HepG2 (cell line): ENCODE measurements around the gene CCS. TPM values are rescaled to one million over a fixed set of nuclear protein-coding genes. Genes with fewer than 3 reads are reported as not detected.
A peak's percentile ranks its signal among the peaks of the same experiment; 100 is the strongest.

ENCODE experiments used
- BRCA1 ChIP-seq: sonication (generic); formaldehyde crosslinking; IDR thresholded peaks from 2 replicates; pipeline ENCODE4 v1.4.0; 2020; ENCODE audit warnings: missing genetic modification reagents
- MEIS1 ChIP-seq: sonication (generic); formaldehyde crosslinking; IDR thresholded peaks from 2 replicates; pipeline ENCODE4 v1.9.0; 2021; ENCODE audit warnings: mild to moderate bottlenecking, missing genetic modification reagents, moderate library complexity, borderline replicate concordance
- ZNF160 ChIP-seq: sonication (generic); formaldehyde crosslinking; IDR thresholded peaks from 2 replicates; pipeline ENCODE4 v1.8.0; 2022; ENCODE audit warnings: mild to moderate bottlenecking, inconsistent platforms, missing genetic modification reagents
- ZNF552 ChIP-seq: sonication (generic); formaldehyde crosslinking; IDR thresholded peaks from 2 replicates; pipeline ENCODE4 v1.9.0; 2022; ENCODE audit warnings: missing genetic modification reagents, mild to moderate bottlenecking, borderline replicate concordance
- ZNF709 ChIP-seq: sonication (generic); formaldehyde crosslinking; IDR thresholded peaks from 2 replicates; pipeline ENCODE4 v1.5.0; 2020; ENCODE audit warnings: mild to moderate bottlenecking, missing genetic modification reagents
- polyA plus RNA-seq, 8 experiments: library from polyadenylated mRNA; depleted of rRNA in 3 of 8; stranded (reverse) in 7 of 8; unstranded in 1 of 8; fragments of >200 nt; fragmentation: Illumina TruSeq in 4 of 8; extraction: Trizol in 4 of 8; gene quantifications; 2 replicates each; pipeline versions ENCODE4 v1.2.1 to v1.2.3, GENCODE V29; 2011 to 2016; ENCODE audit warnings: low read depth in 4 of 8, missing spikeins in 1 of 8, mixed read lengths in 1 of 8; ENCODE audit not compliant: insufficient read depth in 1 of 8
- total RNA-seq, 5 experiments: library from RNA; depleted of rRNA; stranded (reverse); fragments of >200 nt; fragmentation: Illumina TruSeq; extraction: Trizol; gene quantifications; 2 replicates each; pipeline ENCODE4 v1.2.3, GENCODE V29; 2016; ENCODE audit warnings: low read depth in 1 of 5
- TF ChIP-seq, protein P1 (sequence below): sonication (generic); formaldehyde crosslinking; IDR thresholded peaks from 2 replicates; pipeline ENCODE4 v1.4.0; 2020; ENCODE audit warnings: missing genetic modification reagents, low read depth, mild to moderate bottlenecking, borderline replicate concordance
- TF ChIP-seq, protein P2 (sequence below): sonication (generic); formaldehyde crosslinking; IDR thresholded peaks from 2 replicates; pipeline ENCODE4 v1.5.1; 2020; ENCODE audit warnings: mild to moderate bottlenecking, missing genetic modification reagents, moderate library complexity
- TF ChIP-seq, protein P3 (sequence below): sonication (generic); formaldehyde crosslinking; IDR thresholded peaks from 2 replicates; pipeline ENCODE4 v1.9.0; 2021; ENCODE audit warnings: missing genetic modification reagents, mild to moderate bottlenecking, borderline replicate concordance
- TF ChIP-seq, protein P4 (sequence below): fragments of 450-650 bp; IDR thresholded peaks from 2 replicates; pipeline ENCODE4 v1.6.1; 2017; ENCODE audit warnings: mild to moderate bottlenecking
- TF ChIP-seq, protein P5 (sequence below), 2 experiments: sonication (generic) in 1 of 2; formaldehyde crosslinking in 1 of 2; IDR thresholded peaks; 2 replicates each; pipeline versions ENCODE4 v1.4.0 to v1.6.1; 2018 to 2020; ENCODE audit warnings: missing genetic modification reagents in 2 of 2, borderline replicate concordance in 1 of 2, low read depth in 1 of 2, mild to moderate bottlenecking in 1 of 2, missing biosample characterization in 1 of 2
- TF ChIP-seq, protein P6 (sequence below): sonication (generic); formaldehyde crosslinking; IDR thresholded peaks from 2 replicates; pipeline ENCODE4 v1.4.0; 2020; ENCODE audit warnings: missing genetic modification reagents, borderline replicate concordance
- TF ChIP-seq, protein P7 (sequence below): sonication (generic); formaldehyde crosslinking; IDR thresholded peaks from 2 replicates; pipeline ENCODE4 v1.8.0; 2022; ENCODE audit warnings: missing genetic modification reagents, mild to moderate bottlenecking, borderline replicate concordance

CCS gene
- total and polyA plus RNA-seq, 2 of the 13 experiments (the other 11 are each of a cell fraction or from before 2014, with no cell fraction given): 25.4 to 44.6 TPM

DNA sequence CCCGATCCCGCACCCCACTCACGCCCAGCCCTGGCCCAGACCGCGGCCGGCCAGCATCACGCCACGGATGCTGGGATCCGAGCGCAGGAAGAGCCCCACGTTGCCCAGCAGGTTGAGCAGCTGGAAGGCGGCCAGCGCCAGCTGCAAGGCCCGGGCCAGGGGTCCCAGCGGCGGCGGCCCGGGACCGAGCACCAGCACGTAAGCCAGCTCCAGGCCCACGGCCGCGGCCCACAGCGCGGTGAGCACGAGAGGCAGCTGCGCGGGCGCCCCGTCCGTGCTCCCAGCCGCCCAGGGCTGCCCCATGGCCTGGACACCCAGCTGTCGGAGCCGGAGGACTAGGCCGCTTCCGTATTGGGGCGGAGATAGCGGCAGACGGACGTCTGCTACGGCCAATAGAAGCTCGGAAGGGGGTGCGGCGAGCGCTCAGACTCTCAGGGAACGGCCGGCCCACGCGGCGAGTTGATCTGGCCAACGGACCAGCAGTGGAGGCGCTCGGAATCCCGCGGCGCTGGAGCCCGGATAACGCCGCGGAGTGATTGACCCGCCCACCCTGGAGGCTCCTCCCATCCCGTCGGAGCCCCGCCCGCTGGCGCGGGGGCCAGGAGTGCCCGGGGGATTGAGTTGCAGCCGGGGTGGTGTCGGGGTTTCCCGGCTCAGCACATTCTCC, 47.2 kb upstream of the CCS start, which contains the start of gene ZDHHC24 (continued):
- TF ChIP-seq BRCA1 (CRISPR knock-in tag) (no peak; the same call in 1 of the 2 replicates), ZNF160 (CRISPR knock-in tag) (peak; percentile 62; the same call in 1 of the 2 replicates), ZNF709 (0 out of 2 replicates have a peak, but pooled peaks have one; percentile 11), ZNF552 (CRISPR knock-in tag) (no peak), MEIS1 (CRISPR knock-in tag) (0 out of 2 replicates have a peak, but pooled peaks have one; percentile 28)
- TF ChIP-seq, protein P1, sequence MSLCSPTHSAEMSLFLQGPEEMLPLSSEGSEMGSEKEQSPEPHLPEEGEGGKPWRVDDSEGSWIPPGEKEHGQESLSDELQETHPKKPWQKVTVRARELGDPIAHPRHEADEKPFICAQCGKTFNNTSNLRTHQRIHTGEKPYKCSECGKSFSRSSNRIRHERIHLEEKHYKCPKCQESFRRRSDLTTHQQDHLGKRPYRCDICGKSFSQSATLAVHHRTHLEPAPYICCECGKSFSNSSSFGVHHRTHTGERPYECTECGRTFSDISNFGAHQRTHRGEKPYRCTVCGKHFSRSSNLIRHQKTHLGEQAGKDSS (CRISPR knock-in tag): peak; percentile 55; the same call in 1 of the 2 replicates
- TF ChIP-seq, protein P2, sequence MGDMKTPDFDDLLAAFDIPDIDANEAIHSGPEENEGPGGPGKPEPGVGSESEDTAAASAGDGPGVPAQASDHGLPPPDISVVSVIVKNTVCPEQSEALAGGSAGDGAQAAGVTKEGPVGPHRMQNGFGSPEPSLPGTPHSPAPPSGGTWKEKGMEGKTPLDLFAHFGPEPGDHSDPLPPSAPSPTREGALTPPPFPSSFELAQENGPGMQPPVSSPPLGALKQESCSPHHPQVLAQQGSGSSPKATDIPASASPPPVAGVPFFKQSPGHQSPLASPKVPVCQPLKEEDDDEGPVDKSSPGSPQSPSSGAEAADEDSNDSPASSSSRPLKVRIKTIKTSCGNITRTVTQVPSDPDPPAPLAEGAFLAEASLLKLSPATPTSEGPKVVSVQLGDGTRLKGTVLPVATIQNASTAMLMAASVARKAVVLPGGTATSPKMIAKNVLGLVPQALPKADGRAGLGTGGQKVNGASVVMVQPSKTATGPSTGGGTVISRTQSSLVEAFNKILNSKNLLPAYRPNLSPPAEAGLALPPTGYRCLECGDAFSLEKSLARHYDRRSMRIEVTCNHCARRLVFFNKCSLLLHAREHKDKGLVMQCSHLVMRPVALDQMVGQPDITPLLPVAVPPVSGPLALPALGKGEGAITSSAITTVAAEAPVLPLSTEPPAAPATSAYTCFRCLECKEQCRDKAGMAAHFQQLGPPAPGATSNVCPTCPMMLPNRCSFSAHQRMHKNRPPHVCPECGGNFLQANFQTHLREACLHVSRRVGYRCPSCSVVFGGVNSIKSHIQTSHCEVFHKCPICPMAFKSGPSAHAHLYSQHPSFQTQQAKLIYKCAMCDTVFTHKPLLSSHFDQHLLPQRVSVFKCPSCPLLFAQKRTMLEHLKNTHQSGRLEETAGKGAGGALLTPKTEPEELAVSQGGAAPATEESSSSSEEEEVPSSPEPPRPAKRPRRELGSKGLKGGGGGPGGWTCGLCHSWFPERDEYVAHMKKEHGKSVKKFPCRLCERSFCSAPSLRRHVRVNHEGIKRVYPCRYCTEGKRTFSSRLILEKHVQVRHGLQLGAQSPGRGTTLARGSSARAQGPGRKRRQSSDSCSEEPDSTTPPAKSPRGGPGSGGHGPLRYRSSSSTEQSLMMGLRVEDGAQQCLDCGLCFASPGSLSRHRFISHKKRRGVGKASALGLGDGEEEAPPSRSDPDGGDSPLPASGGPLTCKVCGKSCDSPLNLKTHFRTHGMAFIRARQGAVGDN (CRISPR knock-in tag): peak; percentile 79
- TF ChIP-seq, protein P3, sequence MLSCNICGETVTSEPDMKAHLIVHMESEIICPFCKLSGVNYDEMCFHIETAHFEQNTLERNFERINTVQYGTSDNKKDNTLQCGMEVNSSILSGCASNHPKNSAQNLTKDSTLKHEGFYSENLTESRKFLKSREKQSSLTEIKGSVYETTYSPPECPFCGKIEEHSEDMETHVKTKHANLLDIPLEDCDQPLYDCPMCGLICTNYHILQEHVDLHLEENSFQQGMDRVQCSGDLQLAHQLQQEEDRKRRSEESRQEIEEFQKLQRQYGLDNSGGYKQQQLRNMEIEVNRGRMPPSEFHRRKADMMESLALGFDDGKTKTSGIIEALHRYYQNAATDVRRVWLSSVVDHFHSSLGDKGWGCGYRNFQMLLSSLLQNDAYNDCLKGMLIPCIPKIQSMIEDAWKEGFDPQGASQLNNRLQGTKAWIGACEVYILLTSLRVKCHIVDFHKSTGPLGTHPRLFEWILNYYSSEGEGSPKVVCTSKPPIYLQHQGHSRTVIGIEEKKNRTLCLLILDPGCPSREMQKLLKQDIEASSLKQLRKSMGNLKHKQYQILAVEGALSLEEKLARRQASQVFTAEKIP (CRISPR knock-in tag): no peak
- TF ChIP-seq, protein P4, sequence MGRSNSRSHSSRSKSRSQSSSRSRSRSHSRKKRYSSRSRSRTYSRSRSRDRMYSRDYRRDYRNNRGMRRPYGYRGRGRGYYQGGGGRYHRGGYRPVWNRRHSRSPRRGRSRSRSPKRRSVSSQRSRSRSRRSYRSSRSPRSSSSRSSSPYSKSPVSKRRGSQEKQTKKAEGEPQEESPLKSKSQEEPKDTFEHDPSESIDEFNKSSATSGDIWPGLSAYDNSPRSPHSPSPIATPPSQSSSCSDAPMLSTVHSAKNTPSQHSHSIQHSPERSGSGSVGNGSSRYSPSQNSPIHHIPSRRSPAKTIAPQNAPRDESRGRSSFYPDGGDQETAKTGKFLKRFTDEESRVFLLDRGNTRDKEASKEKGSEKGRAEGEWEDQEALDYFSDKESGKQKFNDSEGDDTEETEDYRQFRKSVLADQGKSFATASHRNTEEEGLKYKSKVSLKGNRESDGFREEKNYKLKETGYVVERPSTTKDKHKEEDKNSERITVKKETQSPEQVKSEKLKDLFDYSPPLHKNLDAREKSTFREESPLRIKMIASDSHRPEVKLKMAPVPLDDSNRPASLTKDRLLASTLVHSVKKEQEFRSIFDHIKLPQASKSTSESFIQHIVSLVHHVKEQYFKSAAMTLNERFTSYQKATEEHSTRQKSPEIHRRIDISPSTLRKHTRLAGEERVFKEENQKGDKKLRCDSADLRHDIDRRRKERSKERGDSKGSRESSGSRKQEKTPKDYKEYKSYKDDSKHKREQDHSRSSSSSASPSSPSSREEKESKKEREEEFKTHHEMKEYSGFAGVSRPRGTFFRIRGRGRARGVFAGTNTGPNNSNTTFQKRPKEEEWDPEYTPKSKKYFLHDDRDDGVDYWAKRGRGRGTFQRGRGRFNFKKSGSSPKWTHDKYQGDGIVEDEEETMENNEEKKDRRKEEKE: no peak
- TF ChIP-seq, protein P5, sequence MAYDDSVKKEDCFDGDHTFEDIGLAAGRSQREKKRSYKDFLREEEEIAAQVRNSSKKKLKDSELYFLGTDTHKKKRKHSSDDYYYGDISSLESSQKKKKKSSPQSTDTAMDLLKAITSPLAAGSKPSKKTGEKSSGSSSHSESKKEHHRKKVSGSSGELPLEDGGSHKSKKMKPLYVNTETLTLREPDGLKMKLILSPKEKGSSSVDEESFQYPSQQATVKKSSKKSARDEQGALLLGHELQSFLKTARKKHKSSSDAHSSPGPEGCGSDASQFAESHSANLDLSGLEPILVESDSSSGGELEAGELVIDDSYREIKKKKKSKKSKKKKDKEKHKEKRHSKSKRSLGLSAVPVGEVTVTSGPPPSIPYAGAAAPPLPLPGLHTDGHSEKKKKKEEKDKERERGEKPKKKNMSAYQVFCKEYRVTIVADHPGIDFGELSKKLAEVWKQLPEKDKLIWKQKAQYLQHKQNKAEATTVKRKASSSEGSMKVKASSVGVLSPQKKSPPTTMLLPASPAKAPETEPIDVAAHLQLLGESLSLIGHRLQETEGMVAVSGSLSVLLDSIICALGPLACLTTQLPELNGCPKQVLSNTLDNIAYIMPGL (CRISPR knock-in tag; IDR thresholded peaks at IDR 0.05; ENCODE audit: borderline replicate concordance in 1 of 2, low read depth in 1 of 2): peak; percentile 65 to 76; a peak in 3 of 4 replicates
- TF ChIP-seq, protein P6, sequence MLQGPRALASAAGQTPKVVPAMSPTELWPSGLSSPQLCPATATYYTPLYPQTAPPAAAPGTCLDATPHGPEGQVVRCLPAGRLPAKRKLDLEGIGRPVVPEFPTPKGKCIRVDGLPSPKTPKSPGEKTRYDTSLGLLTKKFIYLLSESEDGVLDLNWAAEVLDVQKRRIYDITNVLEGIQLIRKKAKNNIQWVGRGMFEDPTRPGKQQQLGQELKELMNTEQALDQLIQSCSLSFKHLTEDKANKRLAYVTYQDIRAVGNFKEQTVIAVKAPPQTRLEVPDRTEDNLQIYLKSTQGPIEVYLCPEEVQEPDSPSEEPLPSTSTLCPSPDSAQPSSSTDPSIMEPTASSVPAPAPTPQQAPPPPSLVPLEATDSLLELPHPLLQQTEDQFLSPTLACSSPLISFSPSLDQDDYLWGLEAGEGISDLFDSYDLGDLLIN (CRISPR knock-in tag): 0 out of 2 replicates have a peak, but pooled peaks have one; percentile 17
- TF ChIP-seq, protein P7, sequence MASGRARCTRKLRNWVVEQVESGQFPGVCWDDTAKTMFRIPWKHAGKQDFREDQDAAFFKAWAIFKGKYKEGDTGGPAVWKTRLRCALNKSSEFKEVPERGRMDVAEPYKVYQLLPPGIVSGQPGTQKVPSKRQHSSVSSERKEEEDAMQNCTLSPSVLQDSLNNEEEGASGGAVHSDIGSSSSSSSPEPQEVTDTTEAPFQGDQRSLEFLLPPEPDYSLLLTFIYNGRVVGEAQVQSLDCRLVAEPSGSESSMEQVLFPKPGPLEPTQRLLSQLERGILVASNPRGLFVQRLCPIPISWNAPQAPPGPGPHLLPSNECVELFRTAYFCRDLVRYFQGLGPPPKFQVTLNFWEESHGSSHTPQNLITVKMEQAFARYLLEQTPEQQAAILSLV (CRISPR knock-in tag): peak; percentile 65; the same call in 1 of the 2 replicates
